OCI-LY7 (cell line): ENCODE measurements around the gene XRN1. TPM values are rescaled to one million over a fixed set of nuclear protein-coding genes. Genes with fewer than 3 reads are reported as not detected.
"Not testable (repeated sequence)": the region's sequence is repeated elsewhere in the genome, so short reads cannot be mapped to it uniquely, and the experiment has no call there.

Experiments used
- BruUV-seq: library from RNA; stranded (reverse); fragments of 400-500 nt; replicated peaks from 2 replicates; lab custom pipeline; 2021; lab: Mats Ljungman, UMichigan
- CTCF ChIA-PET: fragments of 300-600 bp; sonication (Branson Sonifier 250); formaldehyde crosslinking; loops from one replicate; lab custom pipeline; 2022; ENCODE audit warnings: antibody characterized with exemption; ENCODE audit not compliant: unreplicated experiment; lab: Charles Lee
- POLR2A ChIA-PET: fragments of 300-600 bp; sonication (Branson Sonifier 250); formaldehyde crosslinking; loops from one replicate; lab custom pipeline; 2022; ENCODE audit warnings: antibody characterized with exemption; lab: Charles Lee
- DNase-seq: peaks from one replicate; pipeline ENCODE4 v3.0.0-alpha.2; 2015; ENCODE audit warnings: low spot score
- H2AFZ ChIP-seq: fragments of 200-600 bp; sonication (generic), shearing (Covaris generic); 2 replicates; pipeline ENCODE4 v1.6.1; 2014; ENCODE audit warnings: mild to moderate bottlenecking, antibody characterized with exemption, low read length, moderate library complexity
- H3K27ac ChIP-seq: fragments of 200-600 bp; sonication (generic); 2 replicates; pipeline ENCODE4 v1.5.1; 2014; ENCODE audit warnings: mixed run types, low read depth, mild to moderate bottlenecking, moderate library complexity, low read length, inconsistent platforms; ENCODE audit not compliant: poor library complexity, severe bottlenecking
- H3K36me3 ChIP-seq: fragments of 200-600 bp; sonication (generic); 2 replicates; pipeline ENCODE4 v1.6.1; 2014; ENCODE audit warnings: mild to moderate bottlenecking, antibody characterized with exemption, low read length, moderate library complexity, mixed read lengths; ENCODE audit not compliant: insufficient read depth
- H3K4me1 ChIP-seq: fragments of 200-600 bp; sonication (generic); 2 replicates; pipeline ENCODE4 v1.5.1; 2014; ENCODE audit warnings: mild to moderate bottlenecking, low read length; ENCODE audit not compliant: insufficient read depth, poor library complexity, severe bottlenecking
- H3K4me2 ChIP-seq: fragments of 200-600 bp; sonication (generic); 2 replicates; pipeline ENCODE4 v1.6.1; 2014; ENCODE audit warnings: mild to moderate bottlenecking, low read length
- H3K4me3 ChIP-seq: fragments of 200-600 bp; sonication (generic); 2 replicates; pipeline ENCODE4 v1.5.1; 2014; ENCODE audit warnings: mild to moderate bottlenecking, low read depth, low read length; ENCODE audit not compliant: poor library complexity, severe bottlenecking
- H3K79me2 ChIP-seq: fragments of 200-600 bp; sonication (generic); 2 replicates; pipeline ENCODE4 v1.6.1; 2016; ENCODE audit warnings: low read depth, mild to moderate bottlenecking, low read length, moderate library complexity, mixed read lengths; ENCODE audit not compliant: insufficient read depth
- H3K9me2 ChIP-seq: fragments of 200-600 bp; sonication (generic); 2 replicates; pipeline ENCODE4 v1.6.1; 2016; ENCODE audit warnings: mild to moderate bottlenecking, low read length, mixed read lengths; ENCODE audit not compliant: insufficient read depth
- H3K9me3 ChIP-seq: fragments of 200-600 bp; sonication (generic); 2 replicates; pipeline ENCODE4 v1.6.1; 2014; ENCODE audit warnings: mild to moderate bottlenecking, mixed run types, low read length, mixed read lengths
- H4K20me1 ChIP-seq: fragments of 200-600 bp; sonication (generic); 2 replicates; pipeline ENCODE4 v1.6.1; 2014; ENCODE audit warnings: mild to moderate bottlenecking, antibody characterized with exemption, low read length, moderate library complexity, mixed read lengths; ENCODE audit not compliant: insufficient read depth
- EZH2phosphoT487 ChIP-seq: fragments of 200-600 bp; sonication (generic); IDR thresholded peaks from 2 replicates; pipeline ENCODE4 v1.6.1; 2018; ENCODE audit warnings: low read depth, borderline replicate concordance, mild to moderate bottlenecking, mixed run types, antibody characterized with exemption, low read length, moderate library complexity, mixed read lengths
- intact Hi-C: fragments of 100-400 bp; cut with micrococcal nuclease; formaldehyde crosslinking; loops from one replicate; pipeline ENCODE4 v1.10.0; 2022; ENCODE audit not compliant: unreplicated experiment
- total RNA-seq, 2 experiments: library from RNA; depleted of rRNA in 1 of 2; stranded (reverse); fragments of >200 nt in 1 of 2; shearing (Covaris generic) in 1 of 2; gene quantifications; 2 replicates each; pipeline ENCODE4 v1.2.3, GENCODE V29; 2014 to 2022
- TF ChIP-seq, protein P1 (sequence below): fragments of 200-600 bp; sonication (generic); conservative IDR thresholded peaks from 2 replicates; pipeline ENCODE4 v1.5.1; 2014; ENCODE audit warnings: mild to moderate bottlenecking, antibody characterized with exemption, low read length, moderate library complexity, mixed read lengths

The XRN1 gene
- total RNA-seq, 2 experiments from 2014 or later, result 36.6 to 43.6 TPM

DNA sequence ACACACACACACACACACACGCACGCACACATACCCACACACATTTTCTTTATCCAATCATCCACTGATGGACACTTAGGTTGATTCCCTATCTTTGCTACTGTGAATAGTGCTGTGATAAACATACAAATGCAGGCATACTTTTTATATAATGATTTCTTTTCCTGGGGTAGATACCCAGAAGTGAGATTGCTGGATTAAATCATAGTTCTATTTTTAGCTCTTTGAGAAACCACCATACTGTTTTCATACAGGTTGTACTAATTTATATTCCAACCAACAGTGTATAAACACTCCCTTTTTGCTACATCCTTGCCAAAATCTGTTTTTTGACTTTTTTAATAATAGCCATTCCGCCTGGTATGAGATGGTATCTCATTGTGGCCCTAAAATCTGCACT lies 127.9 kb downstream of the XRN1 start:
- Histone ChIP-seq H2AFZ (no peak overlapping the region), H3K27ac (no peak overlapping the region), H3K4me1 (no peaks in the 10 kb centered on the region), H3K36me3 (peaks cover 12% of the 10 kb centered on the region), H3K9me3 (no peaks in the 10 kb centered on the region), H3K79me2 (no peaks in the 10 kb centered on the region), H3K9me2 (no peaks in the 10 kb centered on the region), H3K4me3 (no peak overlapping the region), H3K4me2 (no peak overlapping the region), H4K20me1 (no peaks in the 10 kb centered on the region)
- CTCF ChIA-PET, result no interaction called here
- intact Hi-C loops, result no loop called here
- POLR2A ChIA-PET, result interaction anchor here (1.3 kb wide), 1 partner anchor 10 kb away, joined by 5 read pairs; no protein-coding TSS in a partner anchor
- TF ChIP-seq, protein P1, sequence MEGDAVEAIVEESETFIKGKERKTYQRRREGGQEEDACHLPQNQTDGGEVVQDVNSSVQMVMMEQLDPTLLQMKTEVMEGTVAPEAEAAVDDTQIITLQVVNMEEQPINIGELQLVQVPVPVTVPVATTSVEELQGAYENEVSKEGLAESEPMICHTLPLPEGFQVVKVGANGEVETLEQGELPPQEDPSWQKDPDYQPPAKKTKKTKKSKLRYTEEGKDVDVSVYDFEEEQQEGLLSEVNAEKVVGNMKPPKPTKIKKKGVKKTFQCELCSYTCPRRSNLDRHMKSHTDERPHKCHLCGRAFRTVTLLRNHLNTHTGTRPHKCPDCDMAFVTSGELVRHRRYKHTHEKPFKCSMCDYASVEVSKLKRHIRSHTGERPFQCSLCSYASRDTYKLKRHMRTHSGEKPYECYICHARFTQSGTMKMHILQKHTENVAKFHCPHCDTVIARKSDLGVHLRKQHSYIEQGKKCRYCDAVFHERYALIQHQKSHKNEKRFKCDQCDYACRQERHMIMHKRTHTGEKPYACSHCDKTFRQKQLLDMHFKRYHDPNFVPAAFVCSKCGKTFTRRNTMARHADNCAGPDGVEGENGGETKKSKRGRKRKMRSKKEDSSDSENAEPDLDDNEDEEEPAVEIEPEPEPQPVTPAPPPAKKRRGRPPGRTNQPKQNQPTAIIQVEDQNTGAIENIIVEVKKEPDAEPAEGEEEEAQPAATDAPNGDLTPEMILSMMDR, result no peak
- TF ChIP-seq EZH2phosphoT487, result no peak
- BruUV-seq, result no TSS peak
- no peak for DNase-seq

DNA sequence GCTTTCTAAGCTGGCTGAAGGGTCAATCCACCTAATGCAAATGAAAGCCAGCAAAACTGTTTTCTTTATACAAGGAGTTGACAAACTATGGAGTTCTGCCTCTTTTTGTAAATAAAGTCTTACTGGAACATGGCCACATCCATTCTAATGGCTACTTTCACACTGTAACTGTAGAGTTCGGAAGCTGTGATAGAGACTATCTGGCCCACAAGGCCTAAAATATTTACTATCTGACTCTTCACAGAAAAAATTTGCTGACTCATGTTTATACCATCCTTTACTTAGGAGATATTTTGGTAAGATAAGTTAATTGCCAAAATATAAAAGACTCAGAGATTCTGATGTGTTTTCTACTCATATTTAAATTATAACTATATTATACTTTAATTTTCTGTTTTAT lies 128.7 kb downstream of the XRN1 start:
- H3K79me2 ChIP-seq, result no peaks in the 10 kb centered on the region
- ChIA-PET POLR2A (interaction anchor here (1.3 kb wide), 1 partner anchor 11 kb away, joined by 5 read pairs; no protein-coding TSS in a partner anchor), CTCF (no interaction called here)
- H3K4me3 ChIP-seq, result no peak overlapping the region
- H3K4me2 ChIP-seq, result no peak overlapping the region
- intact Hi-C loops, result no loop called here
- DNase-seq, result no peak
- H3K9me2 ChIP-seq, result no peaks in the 10 kb centered on the region
- TF ChIP-seq EZH2phosphoT487, result no peak
- TF ChIP-seq, protein P1, result no peak
- no peaks in the 10 kb centered on the region for H3K9me3 ChIP-seq
- H3K4me1 ChIP-seq, result no peaks in the 10 kb centered on the region
- no peak overlapping the region for H2AFZ ChIP-seq
- H4K20me1 ChIP-seq, result no peaks in the 10 kb centered on the region
- no TSS peak for BruUV-seq
- 0 out of 2 replicates have a peak, but pooled peaks cover 9% of the 10 kb centered on the region for H3K36me3 ChIP-seq
- H3K27ac ChIP-seq, result no peak overlapping the region

DNA sequence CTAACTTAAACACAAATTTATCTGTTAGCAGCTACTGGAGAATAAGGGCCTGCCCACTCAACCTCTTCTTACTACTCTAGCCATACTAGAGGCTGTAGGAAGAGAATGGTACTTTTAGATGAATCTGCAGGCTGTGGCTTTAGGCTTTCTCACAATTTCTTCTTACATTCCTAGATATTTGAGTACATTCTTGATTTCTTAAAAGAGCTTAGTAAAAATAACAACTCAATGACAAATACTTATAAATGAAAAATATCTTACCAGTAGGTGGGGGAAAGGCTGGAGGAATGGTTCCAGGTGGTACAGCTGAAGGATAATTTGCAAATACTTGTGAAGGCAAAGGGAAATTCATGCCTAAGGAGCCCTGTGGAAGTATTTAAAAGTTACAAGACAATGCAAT lies 129.5 kb downstream of the XRN1 start:
- BruUV-seq, result no TSS peak
- H3K79me2 ChIP-seq, result no peaks in the 10 kb centered on the region
- intact Hi-C loops, result no loop called here
- no peak overlapping the region for H3K4me3 ChIP-seq
- DNase-seq, result no peak
- no peaks in the 10 kb centered on the region for H3K9me3 ChIP-seq
- H3K27ac ChIP-seq, result no peak overlapping the region
- H3K9me2 ChIP-seq, result no peaks in the 10 kb centered on the region
- no peaks in the 10 kb centered on the region for H4K20me1 ChIP-seq
- ChIA-PET CTCF (no interaction called here), POLR2A (interaction anchor here (0.6 to 1.1 kb wide), 2 partner anchors 17 to 55 kb away, joined by 3 to 4 read pairs; no protein-coding TSS in a partner anchor)
- no peak overlapping the region for H3K4me2 ChIP-seq
- TF ChIP-seq EZH2phosphoT487, result no peak
- TF ChIP-seq, protein P1, result no peak
- 0 out of 2 replicates have a peak, but pooled peaks cover 9% of the 10 kb centered on the region for H3K36me3 ChIP-seq
- H2AFZ ChIP-seq, result no peak overlapping the region
- H3K4me1 ChIP-seq, result no peaks in the 10 kb centered on the region

DNA sequence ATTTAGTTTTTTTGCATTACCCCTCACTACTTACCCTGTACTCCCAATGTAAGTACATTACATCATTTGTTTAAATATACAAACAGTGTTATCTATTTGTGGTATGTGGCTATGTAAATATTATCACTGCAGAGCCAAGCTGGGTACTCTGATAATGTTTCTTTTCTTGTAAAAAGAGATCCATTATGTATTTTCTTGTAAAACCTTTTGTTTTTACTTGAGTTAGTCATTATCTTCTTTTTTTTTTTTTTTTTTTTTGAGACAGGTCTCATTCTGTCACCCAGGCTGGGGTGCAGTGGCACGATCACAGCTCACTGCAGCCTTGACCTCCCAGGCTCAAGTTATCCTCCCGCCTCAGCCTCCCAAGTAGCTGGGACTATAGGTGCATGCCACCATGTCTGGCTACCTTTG lies 131.9 kb downstream of the XRN1 start:
- intact Hi-C loops, BruUV-seq, H3K4me3 ChIP-seq, H4K20me1 ChIP-seq, H3K9me3 ChIP-seq, H3K9me2 ChIP-seq, H2AFZ ChIP-seq, DNase-seq, H3K4me1 ChIP-seq, CTCF ChIA-PET, H3K79me2 ChIP-seq, H3K27ac ChIP-seq, H3K4me2 ChIP-seq: not testable (repeated sequence)
- peaks cover 18% of the 10 kb centered on the region; the same call in 1 of the 2 replicates for H3K36me3 ChIP-seq
- POLR2A ChIA-PET, result interaction anchor here (0.5 to 1.7 kb wide), 3 partner anchors 9 to 37 kb away, joined by 3 to 7 read pairs (median 3); no protein-coding TSS in a partner anchor
